Posterior cingulate gyrus (tissue), 11 donors: Measurements from ENCODE around the gene ZNF561.
"Not testable (repeated sequence)": the region's sequence is repeated elsewhere in the genome, so short reads cannot be mapped to it uniquely, and the experiment has no call there.

Source experiments
- DNase-seq, 10 donors: peaks; one replicate each; pipeline versions ENCODE4 v3.0.0 to v3.0.0-alpha.2; 2020 to 2021; ENCODE audit warnings: mixed read lengths in 3 of 10
- intact Hi-C: fragments of 100-400 bp; cut with DNase I; formaldehyde crosslinking; loops from one replicate; pipeline ENCODE4 v1.15.1; 2023

Gene ZNF561

DNA sequence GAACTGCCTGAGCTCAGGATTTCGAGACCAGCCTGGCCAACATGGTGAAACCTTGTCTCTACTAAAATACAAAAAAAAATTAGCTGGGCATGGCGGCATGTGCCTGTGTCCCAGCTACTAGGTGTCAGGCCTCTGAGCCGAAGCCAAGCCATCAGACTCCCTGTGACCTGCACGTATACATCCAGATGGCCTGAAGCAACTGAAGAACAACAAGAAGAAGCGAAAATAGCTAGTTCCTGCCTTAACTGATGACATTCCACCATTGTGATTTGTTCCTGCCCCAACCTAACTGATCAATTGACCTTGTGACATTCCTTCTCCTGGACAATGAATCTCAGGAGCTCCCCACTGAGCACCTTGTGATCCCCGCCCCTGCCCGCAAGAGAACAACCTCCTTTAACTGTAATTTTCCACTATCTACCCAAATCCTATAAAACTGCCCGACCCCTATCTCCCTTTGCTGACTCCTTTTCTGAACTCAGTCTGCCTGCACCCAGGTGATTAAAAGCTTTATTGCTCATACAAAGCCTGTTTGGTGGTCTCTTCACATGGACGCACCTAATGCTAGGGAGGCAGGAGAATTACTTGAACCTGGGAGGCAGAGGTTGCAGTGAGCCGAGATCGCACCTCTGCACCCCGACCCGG lies 38.8 kb downstream of the ZNF561 start:
- intact Hi-C loops, DNase-seq: not testable (repeated sequence)

DNA sequence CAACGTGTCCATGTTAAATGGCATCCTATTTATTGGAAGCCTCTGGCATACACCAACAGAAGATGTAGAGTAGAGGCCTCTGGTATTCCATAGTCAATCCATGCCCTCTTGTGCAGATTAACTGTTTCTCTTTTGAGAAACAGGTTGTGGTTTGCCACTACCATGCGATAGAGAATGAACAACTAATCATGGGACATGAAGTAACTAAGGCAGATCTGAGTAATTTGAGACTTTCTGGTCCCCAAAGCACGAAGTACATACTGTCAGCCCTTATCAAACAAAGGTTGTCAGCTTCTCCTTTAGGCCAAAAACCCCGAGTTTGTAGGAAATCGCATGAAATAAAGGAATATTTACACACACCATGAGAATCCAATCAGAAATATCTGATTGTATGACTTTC lies 40.3 kb downstream of the ZNF561 start:
- DNase-seq, result no peak
- intact Hi-C loops, result no loop called here

- intact Hi-C loops, result no loop called here
- DNase-seq, result no peak
These were observed 50.8 kb downstream of the ZNF561 start for GRCh38 chr19:9570255-9570654.

DNA sequence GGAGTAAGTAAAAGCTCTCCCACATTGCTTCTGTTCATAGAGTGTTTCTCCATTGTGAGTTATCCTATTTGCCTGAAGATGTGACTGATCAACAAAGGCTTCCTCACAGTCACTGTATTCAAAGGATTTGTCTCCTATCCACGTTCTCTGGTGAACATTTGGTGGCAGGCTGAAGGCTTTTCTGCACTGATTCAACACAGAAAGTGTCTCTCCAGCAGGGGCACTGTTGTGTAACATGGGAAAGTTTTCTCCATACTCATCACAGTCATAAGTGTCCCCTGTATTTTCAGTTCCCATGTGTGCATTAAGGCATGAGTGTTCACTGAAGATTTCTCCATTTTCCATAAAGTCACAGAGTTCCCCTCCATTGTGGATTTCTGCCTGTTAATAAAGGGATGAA lies 54.3 kb downstream of the ZNF561 start:
- DNase-seq, result no peak
- intact Hi-C loops, result no loop called here

- no peak for DNase-seq
- intact Hi-C loops, result no loop called here
These were observed 54.9 kb downstream of the ZNF561 start for GRCh38 chr19:9565900-9566705.
